Measurements from ENCODE around the gene SYCP3. TPM values are rescaled to one million over a fixed set of nuclear protein-coding genes. Genes with fewer than 3 reads are reported as not detected.

Gene SYCP3
- total RNA-seq, 1 experiment from 2014 or later = 0.31 TPM

DNA sequence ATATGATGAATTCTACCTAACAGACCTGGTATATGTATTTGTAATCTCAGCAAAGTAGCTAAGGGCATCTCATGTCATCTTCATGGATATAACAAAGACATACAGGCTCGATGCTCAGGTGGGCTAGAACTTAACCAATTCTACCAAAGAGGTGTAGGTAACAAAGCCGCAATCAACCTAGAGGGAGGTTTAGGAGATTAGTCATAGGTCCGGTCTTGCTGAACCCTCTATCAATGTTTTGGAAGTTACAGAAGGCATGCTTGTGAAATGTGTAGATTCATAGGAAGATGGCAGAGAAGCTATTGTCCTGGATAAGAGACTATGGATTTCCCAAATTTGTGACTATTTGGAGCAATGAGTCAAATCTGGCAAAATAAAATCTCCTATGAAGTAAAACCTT lies 42.6 kb upstream of the SYCP3 start:
- Mint-ChIP-seq H3K4me1 (peaks cover 0 to 7% of the 10 kb centered on the region in 2 experiments; a peak in 1 of 4 replicates), H3K36me3 (ENCODE audit: insufficient read depth in 1 of 3, low read depth in 3 of 3) (peaks cover 3 to 38% (median 28%) of the 10 kb centered on the region in 3 experiments; a peak in 6 of 7 replicates), H3K27me3 (ENCODE audit: low read depth) (no peaks in the 10 kb centered on the region), H3K27ac (no peak overlapping the region), H3K4me3 (no peak overlapping the region), H3K9me3 (no peaks in the 10 kb centered on the region)
- TF ChIP-seq, protein P1, sequence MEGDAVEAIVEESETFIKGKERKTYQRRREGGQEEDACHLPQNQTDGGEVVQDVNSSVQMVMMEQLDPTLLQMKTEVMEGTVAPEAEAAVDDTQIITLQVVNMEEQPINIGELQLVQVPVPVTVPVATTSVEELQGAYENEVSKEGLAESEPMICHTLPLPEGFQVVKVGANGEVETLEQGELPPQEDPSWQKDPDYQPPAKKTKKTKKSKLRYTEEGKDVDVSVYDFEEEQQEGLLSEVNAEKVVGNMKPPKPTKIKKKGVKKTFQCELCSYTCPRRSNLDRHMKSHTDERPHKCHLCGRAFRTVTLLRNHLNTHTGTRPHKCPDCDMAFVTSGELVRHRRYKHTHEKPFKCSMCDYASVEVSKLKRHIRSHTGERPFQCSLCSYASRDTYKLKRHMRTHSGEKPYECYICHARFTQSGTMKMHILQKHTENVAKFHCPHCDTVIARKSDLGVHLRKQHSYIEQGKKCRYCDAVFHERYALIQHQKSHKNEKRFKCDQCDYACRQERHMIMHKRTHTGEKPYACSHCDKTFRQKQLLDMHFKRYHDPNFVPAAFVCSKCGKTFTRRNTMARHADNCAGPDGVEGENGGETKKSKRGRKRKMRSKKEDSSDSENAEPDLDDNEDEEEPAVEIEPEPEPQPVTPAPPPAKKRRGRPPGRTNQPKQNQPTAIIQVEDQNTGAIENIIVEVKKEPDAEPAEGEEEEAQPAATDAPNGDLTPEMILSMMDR (conservative IDR thresholded peaks at IDR 0.05) = no peak
- H2BK12ac ChIP-seq (ENCODE audit: insufficient read length, low read depth, low read length) = no peak overlapping the region
- H2BK5ac ChIP-seq (ENCODE audit: insufficient read length, low read length) = no peak overlapping the region
- H3K27me3 ChIP-seq (ENCODE audit: insufficient read depth, low read length) = no peaks in the 10 kb centered on the region
- no peak overlapping the region for H3K9ac ChIP-seq (ENCODE audit: extremely low read depth, insufficient read length, low read length)
- H3T11ph ChIP-seq (ENCODE audit: low read length) = no peak overlapping the region
- no peaks in the 10 kb centered on the region for H3K23me2 ChIP-seq (ENCODE audit: insufficient read length, low read depth, low read length, poor library complexity, severe bottlenecking)
- H4K8ac ChIP-seq (replicated peaks; ENCODE audit: insufficient read length, low read depth, low read length) = no peak overlapping the region
- no peak overlapping the region for H3K18ac ChIP-seq (ENCODE audit: insufficient read length, low read depth, low read length)
- H3K14ac ChIP-seq (ENCODE audit: insufficient read depth, low read length) = no peak overlapping the region
- WGBS (ENCODE audit: extremely low coverage, insufficient read length, low lambda C conversion rate) = no CpG with 5 or more reads among the region's 3 CpGs
- no peaks in the 10 kb centered on the region for H3K79me2 ChIP-seq (ENCODE audit: insufficient read depth, low read length)
- H3K27ac ChIP-seq (ENCODE audit: insufficient read length, low read depth, low read length) = no peak overlapping the region
- H4K91ac ChIP-seq (ENCODE audit: insufficient read length, low read depth, low read length) = no peak overlapping the region
- no peak for DNase-seq
- no peak overlapping the region for H3K23ac ChIP-seq (ENCODE audit: insufficient read length, low read depth, low read length)
- H3K4me2 ChIP-seq (ENCODE audit: insufficient read depth, insufficient read length, low read length) = no peak overlapping the region
- H3K4me1 ChIP-seq (ENCODE audit: insufficient read depth, low read length) = no peaks in the 10 kb centered on the region
- H3K79me1 ChIP-seq (ENCODE audit: insufficient read depth, low read depth, low read length, poor library complexity, severe bottlenecking) = no peaks in the 10 kb centered on the region
- no peak overlapping the region for H4K5ac ChIP-seq (ENCODE audit: insufficient read length, low read depth, low read length)
- no peak overlapping the region for H2AK5ac ChIP-seq (ENCODE audit: insufficient read length, low read length)
- H4K20me1 ChIP-seq (ENCODE audit: control insufficient read depth, insufficient read depth, insufficient read length) = no peaks in the 10 kb centered on the region
- no peaks in the 10 kb centered on the region for H3K9me3 ChIP-seq (ENCODE audit: control insufficient read depth, low read depth, low read length)
- no peak overlapping the region for H3K4ac ChIP-seq (ENCODE audit: low read depth, low read length)
- no peak overlapping the region for H2BK15ac ChIP-seq (ENCODE audit: low read depth, low read length)
- no peak overlapping the region for H2BK120ac ChIP-seq (ENCODE audit: low read depth, low read length, poor library complexity, severe bottlenecking)
- H2AFZ ChIP-seq (ENCODE audit: low read length) = no peak overlapping the region
- no peak overlapping the region for H3K56ac ChIP-seq (ENCODE audit: insufficient read length, low read depth, low read length)
- no peak overlapping the region for H2BK20ac ChIP-seq (ENCODE audit: low read depth, low read length, poor library complexity, severe bottlenecking)
